ENCODE results near the gene TAX1BP3. TPM values are rescaled to one million over a fixed set of nuclear protein-coding genes. Genes with fewer than 3 reads are reported as not detected.

The TAX1BP3 gene
- total and polyA plus RNA-seq, 4 donors = 11.9 to 27.7 (median 20.0) TPM

- H3K27ac ChIP-seq (ENCODE audit: low read depth in 1 of 2, low read length in 2 of 2) = no peak overlapping the region
- TF ChIP-seq FOXA2 (IDR thresholded peaks at IDR 0.05) = no peak
- TF ChIP-seq, protein P1, sequence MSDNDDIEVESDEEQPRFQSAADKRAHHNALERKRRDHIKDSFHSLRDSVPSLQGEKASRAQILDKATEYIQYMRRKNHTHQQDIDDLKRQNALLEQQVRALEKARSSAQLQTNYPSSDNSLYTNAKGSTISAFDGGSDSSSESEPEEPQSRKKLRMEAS (IDR thresholded peaks at IDR 0.05) = no peak
- no peak for TF ChIP-seq ATF3 (IDR thresholded peaks at IDR 0.05)
- no peak for TF ChIP-seq YY1 (IDR thresholded peaks at IDR 0.05)
- TF ChIP-seq JUND (IDR thresholded peaks at IDR 0.05) = no peak
- TF ChIP-seq SP1 (IDR thresholded peaks at IDR 0.05) = no peak
- no peak for TF ChIP-seq HNF4A (conservative IDR thresholded peaks at IDR 0.05)
- no peaks in the 10 kb centered on the region for H3K27me3 ChIP-seq (ENCODE audit: control insufficient read depth in 4 of 4, insufficient read depth in 4 of 4, low read length in 3 of 4)
- peaks cover 4 to 10% (median 10%) of the 10 kb centered on the region in 4 donors for H3K4me1 ChIP-seq (ENCODE audit: control insufficient read depth in 4 of 4, insufficient read depth in 4 of 4, low read length in 3 of 4)
- no peaks in the 10 kb centered on the region for H3K36me3 ChIP-seq (ENCODE audit: control insufficient read depth in 4 of 4, insufficient read depth in 3 of 4, low read depth in 1 of 4, low read length in 3 of 4)
- H3K4me3 ChIP-seq (ENCODE audit: low read depth in 1 of 3, low read length in 3 of 3) = no peak overlapping the region
- peaks cover 0 to 1% (median 0%) of the 10 kb centered on the region in 4 donors for H3K9me3 ChIP-seq (ENCODE audit: control insufficient read depth in 4 of 4, low read length in 3 of 4)
- 85% methylated on average over 9 of the region's 9 CpGs for WGBS
- H3K9ac ChIP-seq (ENCODE audit: low read depth in 1 of 2, low read length in 2 of 2) = no peak overlapping the region
- DNase-seq (ENCODE audit: low spot score) = no peak
These were observed 24.0 kb upstream of the TAX1BP3 start for GRCh38 chr17:3692346-3692745.

DNA sequence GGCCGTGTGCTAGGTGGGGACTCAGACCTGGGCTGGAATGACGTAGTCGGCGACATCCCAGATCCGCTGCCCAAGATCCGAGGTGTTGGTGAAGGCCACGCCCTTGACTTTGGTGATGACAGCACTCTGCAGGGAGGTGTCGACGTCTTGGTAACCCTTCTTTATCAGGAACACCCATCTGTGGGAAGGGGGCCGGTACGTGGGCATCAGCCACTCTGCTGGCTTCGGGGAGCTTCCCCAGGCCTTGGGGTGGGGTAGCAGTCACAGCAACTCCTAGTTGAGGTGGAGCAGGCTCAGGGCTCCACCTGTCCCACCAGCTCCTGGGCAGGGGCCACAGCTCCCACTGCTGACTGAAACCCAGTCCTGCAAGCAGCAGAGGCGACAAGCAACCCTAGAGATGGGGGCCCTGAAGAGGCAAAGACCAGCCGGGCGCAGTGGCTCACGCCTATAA is 23.3 kb upstream of the TAX1BP3 start:
- no peak for DNase-seq (ENCODE audit: low spot score)
- H3K36me3 ChIP-seq (ENCODE audit: control insufficient read depth in 4 of 4, insufficient read depth in 3 of 4, low read depth in 1 of 4, low read length in 3 of 4) = no peaks in the 10 kb centered on the region
- no peak overlapping the region for H3K9ac ChIP-seq (ENCODE audit: low read depth in 1 of 2, low read length in 2 of 2)
- no peaks in the 10 kb centered on the region for H3K27me3 ChIP-seq (ENCODE audit: control insufficient read depth in 4 of 4, insufficient read depth in 4 of 4, low read length in 3 of 4)
- peaks cover 4 to 10% (median 9%) of the 10 kb centered on the region in 4 donors for H3K4me1 ChIP-seq (ENCODE audit: control insufficient read depth in 4 of 4, insufficient read depth in 4 of 4, low read length in 3 of 4)
- WGBS = 79% methylated on average over 16 of the region's 16 CpGs
- no peak overlapping the region for H3K27ac ChIP-seq (ENCODE audit: low read depth in 1 of 2, low read length in 2 of 2)
- H3K9me3 ChIP-seq (ENCODE audit: control insufficient read depth in 4 of 4, low read length in 3 of 4) = no peaks in the 10 kb centered on the region
- TF ChIP-seq HNF4G (IDR thresholded peaks at IDR 0.05) (no peak), GABPA (IDR thresholded peaks at IDR 0.05 in 1 of 2, conservative IDR thresholded peaks at IDR 0.05 in 1 of 2) (no peak), YY1 (IDR thresholded peaks at IDR 0.05) (no peak)
- TF ChIP-seq, protein P1 (IDR thresholded peaks at IDR 0.05) = no peak
- TF ChIP-seq, protein P2, sequence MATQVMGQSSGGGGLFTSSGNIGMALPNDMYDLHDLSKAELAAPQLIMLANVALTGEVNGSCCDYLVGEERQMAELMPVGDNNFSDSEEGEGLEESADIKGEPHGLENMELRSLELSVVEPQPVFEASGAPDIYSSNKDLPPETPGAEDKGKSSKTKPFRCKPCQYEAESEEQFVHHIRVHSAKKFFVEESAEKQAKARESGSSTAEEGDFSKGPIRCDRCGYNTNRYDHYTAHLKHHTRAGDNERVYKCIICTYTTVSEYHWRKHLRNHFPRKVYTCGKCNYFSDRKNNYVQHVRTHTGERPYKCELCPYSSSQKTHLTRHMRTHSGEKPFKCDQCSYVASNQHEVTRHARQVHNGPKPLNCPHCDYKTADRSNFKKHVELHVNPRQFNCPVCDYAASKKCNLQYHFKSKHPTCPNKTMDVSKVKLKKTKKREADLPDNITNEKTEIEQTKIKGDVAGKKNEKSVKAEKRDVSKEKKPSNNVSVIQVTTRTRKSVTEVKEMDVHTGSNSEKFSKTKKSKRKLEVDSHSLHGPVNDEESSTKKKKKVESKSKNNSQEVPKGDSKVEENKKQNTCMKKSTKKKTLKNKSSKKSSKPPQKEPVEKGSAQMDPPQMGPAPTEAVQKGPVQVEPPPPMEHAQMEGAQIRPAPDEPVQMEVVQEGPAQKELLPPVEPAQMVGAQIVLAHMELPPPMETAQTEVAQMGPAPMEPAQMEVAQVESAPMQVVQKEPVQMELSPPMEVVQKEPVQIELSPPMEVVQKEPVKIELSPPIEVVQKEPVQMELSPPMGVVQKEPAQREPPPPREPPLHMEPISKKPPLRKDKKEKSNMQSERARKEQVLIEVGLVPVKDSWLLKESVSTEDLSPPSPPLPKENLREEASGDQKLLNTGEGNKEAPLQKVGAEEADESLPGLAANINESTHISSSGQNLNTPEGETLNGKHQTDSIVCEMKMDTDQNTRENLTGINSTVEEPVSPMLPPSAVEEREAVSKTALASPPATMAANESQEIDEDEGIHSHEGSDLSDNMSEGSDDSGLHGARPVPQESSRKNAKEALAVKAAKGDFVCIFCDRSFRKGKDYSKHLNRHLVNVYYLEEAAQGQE (IDR thresholded peaks at IDR 0.05) = no peak
- H3K4me3 ChIP-seq (ENCODE audit: low read depth in 1 of 3, low read length in 3 of 3) = no peak overlapping the region

DNA sequence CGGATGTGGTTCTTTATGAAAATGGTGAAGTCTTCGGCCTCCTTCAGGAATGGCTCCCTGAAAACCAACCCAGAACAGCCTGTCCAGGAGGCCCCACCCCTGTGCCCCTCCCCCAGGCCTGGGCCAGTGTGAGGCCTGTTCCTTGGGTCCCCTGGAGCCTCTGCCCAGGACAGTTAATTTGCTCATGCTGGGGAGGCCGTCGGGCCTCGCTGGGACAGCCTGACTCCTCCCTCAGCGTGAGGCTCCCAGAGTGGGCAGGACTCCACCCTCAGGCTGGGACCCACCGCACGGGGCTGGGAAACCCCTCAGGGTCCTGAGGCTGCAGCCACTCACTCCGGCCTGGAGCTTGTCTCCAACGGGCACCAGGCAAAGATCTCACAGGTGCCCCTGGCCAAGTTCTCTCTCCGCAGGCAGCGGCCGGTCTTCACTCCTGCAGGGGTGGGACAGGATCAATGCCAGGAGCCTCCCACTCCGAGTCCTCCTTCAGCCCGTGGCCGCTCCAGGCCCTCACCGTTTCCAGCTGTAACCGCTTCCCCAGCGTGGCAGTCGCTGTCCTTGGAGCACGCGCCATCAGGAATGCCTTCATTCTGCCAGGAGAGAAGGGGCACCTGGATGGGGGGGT is 21.8 kb upstream of the TAX1BP3 start:
- no peak overlapping the region for H3K9ac ChIP-seq (ENCODE audit: low read depth in 1 of 2, low read length in 2 of 2)
- no peaks in the 10 kb centered on the region for H3K36me3 ChIP-seq (ENCODE audit: control insufficient read depth in 4 of 4, insufficient read depth in 3 of 4, low read depth in 1 of 4, low read length in 3 of 4)
- WGBS = 87% methylated on average over 22 of the region's 22 CpGs
- H3K27me3 ChIP-seq (ENCODE audit: control insufficient read depth in 4 of 4, insufficient read depth in 4 of 4, low read length in 3 of 4) = no peaks in the 10 kb centered on the region
- no peaks in the 10 kb centered on the region for H3K9me3 ChIP-seq (ENCODE audit: control insufficient read depth in 4 of 4, low read length in 3 of 4)
- no peak for DNase-seq (ENCODE audit: low spot score)
- peaks cover 0 to under 1% (median under 1%) of the 10 kb centered on the region in 4 donors for H3K4me1 ChIP-seq (ENCODE audit: control insufficient read depth in 4 of 4, insufficient read depth in 4 of 4, low read length in 3 of 4)
- H3K27ac ChIP-seq (ENCODE audit: low read depth in 1 of 2, low read length in 2 of 2) = no peak overlapping the region
- H3K4me3 ChIP-seq (ENCODE audit: low read depth in 1 of 3, low read length in 3 of 3) = no peak overlapping the region
- no peak for TF ChIP-seq FOXA2 (IDR thresholded peaks at IDR 0.05)
- TF ChIP-seq ATF3 (IDR thresholded peaks at IDR 0.05) = no peak
- TF ChIP-seq, protein P2 (IDR thresholded peaks at IDR 0.05) = no peak
- TF ChIP-seq SP1 (IDR thresholded peaks at IDR 0.05) = no peak
- TF ChIP-seq ZBTB33 (IDR thresholded peaks at IDR 0.05) = no peak
- TF ChIP-seq HNF4A (conservative IDR thresholded peaks at IDR 0.05) = no peak
- TF ChIP-seq HNF4G (IDR thresholded peaks at IDR 0.05) = no peak
- no peak for TF ChIP-seq NR2F2 (IDR thresholded peaks at IDR 0.05)
- no peak for TF ChIP-seq TAF1 (conservative IDR thresholded peaks at IDR 0.05)
- no peak for TF ChIP-seq RXRA (IDR thresholded peaks at IDR 0.05)

All from liver (tissue), 9 donors.